Large intestine (tissue), 3 donors: ENCODE data around the gene PRKAG2. TPM values are rescaled to one million over a fixed set of nuclear protein-coding genes. Genes with fewer than 3 reads are reported as not detected.
"Not testable (repeated sequence)": the region's sequence is repeated elsewhere in the genome, so short reads cannot be mapped to it uniquely, and the experiment has no call there.

Source experiments
- DNase-seq, 2 donors: peaks; one replicate each; pipeline versions ENCODE4 v3.0.0 to v3.0.0-alpha.2; 2013
- H3K27ac ChIP-seq: one replicate; pipeline ENCODE4 v1.5.1; 2013; ENCODE audit warnings: low read length
- H3K27me3 ChIP-seq: 2 replicates; pipeline ENCODE4 v1.6.1; 2013; ENCODE audit warnings: low read length; ENCODE audit not compliant: control insufficient read depth, insufficient read depth
- H3K36me3 ChIP-seq: 2 replicates; pipeline ENCODE4 v1.6.1; 2013; ENCODE audit warnings: low read length; ENCODE audit not compliant: control insufficient read depth, insufficient read depth
- H3K4me1 ChIP-seq: one replicate; pipeline ENCODE4 v1.6.1; 2013; ENCODE audit warnings: low read length; ENCODE audit not compliant: control insufficient read depth, insufficient read depth
- H3K4me3 ChIP-seq: one replicate; pipeline ENCODE4 v1.5.1; 2013; ENCODE audit warnings: low read length
- H3K9me3 ChIP-seq: one replicate; pipeline ENCODE4 v1.6.1; 2013; ENCODE audit warnings: mild to moderate bottlenecking, low read depth, low read length, moderate library complexity; ENCODE audit not compliant: control insufficient read depth
- WGBS: methylation state at CpG from one replicate; pipeline ENCODE4 v1.1.5; 2013; ENCODE audit warnings: low lambda C conversion rate; ENCODE audit not compliant: insufficient coverage; 5-methylcytosine and 5-hydroxymethylcytosine counted together
- polyA plus RNA-seq: library from polyadenylated mRNA; unstranded; fragments of 120-200 nt; gene quantifications from one replicate; pipeline ENCODE4 v1.2.1, GENCODE V29; 2013

PRKAG2 gene
- polyA plus RNA-seq, 1 donor, result 50.9 TPM

GRCh38 chr7:151801291-151801690 lies 75.6 kb downstream of the PRKAG2 start:
- Histone ChIP-seq H3K27me3 (no peaks in the 10 kb centered on the region), H3K4me1 (peaks cover 50% of the 10 kb centered on the region), H3K27ac (peak overlapping the region; percentile 91), H3K9me3 (peaks cover 3% of the 10 kb centered on the region), H3K36me3 (no peaks in the 10 kb centered on the region), H3K4me3 (no peak overlapping the region)
- WGBS, result 100% methylated on average over 2 of the region's 5 CpGs
- no peak for DNase-seq

DNA sequence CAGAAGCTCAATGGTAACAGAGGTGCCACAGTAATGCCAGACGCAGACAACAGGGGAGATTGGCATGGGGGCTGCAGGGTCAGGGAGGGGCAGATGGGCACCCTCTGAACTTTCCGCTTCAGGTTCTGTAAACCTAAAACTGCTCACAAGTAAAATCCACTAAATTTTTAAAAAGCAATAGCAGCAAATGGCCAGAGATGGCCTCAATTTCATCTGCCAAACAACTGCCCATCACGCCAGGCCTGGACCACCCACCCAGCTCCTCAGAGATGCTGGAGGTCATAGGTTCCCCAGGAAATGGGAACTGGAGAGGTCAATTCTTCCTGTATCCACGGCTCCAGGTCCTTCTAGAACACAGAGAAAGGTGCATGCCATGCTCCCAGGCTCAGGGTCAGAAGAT lies 76.1 kb downstream of the PRKAG2 start:
- H3K27ac ChIP-seq, result peak overlapping the region; percentile 91
- no peak overlapping the region for H3K4me3 ChIP-seq
- H3K9me3 ChIP-seq, result peaks cover 3% of the 10 kb centered on the region
- H3K36me3 ChIP-seq, result no peaks in the 10 kb centered on the region
- H3K27me3 ChIP-seq, result no peaks in the 10 kb centered on the region
- no CpG with 5 or more reads among the region's 4 CpGs for WGBS
- no peak for DNase-seq
- peaks cover 51% of the 10 kb centered on the region for H3K4me1 ChIP-seq

DNA sequence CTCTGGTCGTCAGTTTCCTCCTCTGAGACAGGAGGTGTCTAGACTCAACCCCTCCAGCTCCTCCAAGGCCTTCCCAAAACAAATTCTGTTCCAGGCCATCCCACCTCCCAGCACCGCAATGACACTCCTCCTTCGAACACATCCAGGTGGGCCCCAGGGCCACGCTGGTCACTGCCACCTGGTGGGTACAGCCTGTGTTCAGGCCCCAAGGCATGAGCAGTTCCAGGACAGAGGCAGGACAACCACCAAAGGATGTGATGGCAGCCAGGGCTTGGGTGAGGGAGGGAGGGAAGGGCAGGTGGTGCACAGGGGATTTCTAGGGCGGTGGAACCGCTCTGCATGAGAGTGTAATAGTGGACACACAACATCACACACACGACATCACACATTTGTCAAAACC lies 76.5 kb downstream of the PRKAG2 start:
- Histone ChIP-seq H3K4me1 (peaks cover 46% of the 10 kb centered on the region), H3K27me3 (no peaks in the 10 kb centered on the region)
- no peak for DNase-seq

GRCh38 chr7:151799506-151799905 lies 77.4 kb downstream of the PRKAG2 start:
- Histone ChIP-seq H3K9me3 (no peaks in the 10 kb centered on the region), H3K27ac (no peak overlapping the region), H3K4me3 (no peak overlapping the region), H3K36me3 (peaks cover 4% of the 10 kb centered on the region), H3K27me3 (no peaks in the 10 kb centered on the region), H3K4me1 (peaks cover 46% of the 10 kb centered on the region)
- DNase-seq, result no peak
- 100% methylated on average over 1 of the region's 15 CpGs for whole genome bisulfite sequencing

More for the DNA sequence above, 76.5 kb downstream of the PRKAG2 start:
- no CpG with 5 or more reads among the region's 7 CpGs for WGBS
- H3K4me3 ChIP-seq, result no peak overlapping the region
- H3K36me3 ChIP-seq, result no peaks in the 10 kb centered on the region
- peaks cover 3% of the 10 kb centered on the region for H3K9me3 ChIP-seq
- H3K27ac ChIP-seq, result no peak overlapping the region

GRCh38 chr7:151798851-151799448 lies 78.0 kb downstream of the PRKAG2 start:
- DNase-seq, result no peak
- peaks cover 44% of the 10 kb centered on the region for H3K4me1 ChIP-seq
- no peak overlapping the region for H3K27ac ChIP-seq
- WGBS, result 100% methylated on average over 1 of the region's 10 CpGs
- H3K9me3 ChIP-seq, result peaks cover 2% of the 10 kb centered on the region
- H3K36me3 ChIP-seq, result peaks cover 7% of the 10 kb centered on the region
- no peaks in the 10 kb centered on the region for H3K27me3 ChIP-seq
- no peak overlapping the region for H3K4me3 ChIP-seq

DNA sequence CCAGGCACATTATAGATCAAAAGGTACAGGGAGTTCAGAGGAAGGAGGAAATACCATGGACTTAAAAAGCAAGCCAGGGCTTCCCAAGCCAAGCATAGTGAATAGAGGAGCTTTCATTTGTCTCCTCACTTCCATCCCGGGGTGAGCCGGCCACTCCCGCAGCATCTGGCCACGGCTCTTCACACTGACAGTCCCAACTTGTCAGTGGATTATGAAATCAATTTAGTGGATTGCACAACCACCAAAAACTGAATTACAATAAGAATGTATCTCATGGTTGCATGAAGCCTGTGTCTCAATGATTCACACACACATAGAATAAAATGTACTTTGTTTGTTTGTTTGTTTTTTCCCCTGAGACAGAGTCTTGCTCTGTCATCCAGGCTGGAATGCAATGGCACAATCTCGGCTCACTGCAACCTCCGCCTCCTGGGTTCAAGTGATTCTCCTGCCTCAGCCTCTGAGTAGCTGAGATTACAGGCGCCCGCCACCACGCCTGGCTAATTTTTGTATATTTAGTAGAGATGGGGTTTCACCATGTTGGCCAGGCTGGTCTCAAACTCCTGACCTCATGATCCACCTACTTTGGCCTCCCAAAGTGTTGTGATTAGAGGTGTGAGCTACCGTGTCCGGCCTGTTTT lies 79.1 kb downstream of the PRKAG2 start:
- Histone ChIP-seq H3K27ac (peak overlapping the region; percentile 37), H3K4me1 (peaks cover 36% of the 10 kb centered on the region)
- peak in 1 of 2 donors; percentile 40 for DNase-seq
- not testable (repeated sequence) for H3K9me3 ChIP-seq, H3K4me3 ChIP-seq, H3K36me3 ChIP-seq, H3K27me3 ChIP-seq
- 100% methylated on average over 2 of the region's 11 CpGs for WGBS

GRCh38 chr7:151796871-151797537 lies 79.9 kb downstream of the PRKAG2 start:
- Histone ChIP-seq H3K4me3 (no peak overlapping the region), H3K9me3 (peaks cover 2% of the 10 kb centered on the region), H3K27me3 (no peaks in the 10 kb centered on the region), H3K4me1 (peaks cover 29% of the 10 kb centered on the region), H3K36me3 (peaks cover 7% of the 10 kb centered on the region), H3K27ac (peak overlapping the region; percentile 67)
- DNase-seq, result peak in 1 of 2 donors; percentile 43
- no CpG with 5 or more reads among the region's 17 CpGs for WGBS

DNA sequence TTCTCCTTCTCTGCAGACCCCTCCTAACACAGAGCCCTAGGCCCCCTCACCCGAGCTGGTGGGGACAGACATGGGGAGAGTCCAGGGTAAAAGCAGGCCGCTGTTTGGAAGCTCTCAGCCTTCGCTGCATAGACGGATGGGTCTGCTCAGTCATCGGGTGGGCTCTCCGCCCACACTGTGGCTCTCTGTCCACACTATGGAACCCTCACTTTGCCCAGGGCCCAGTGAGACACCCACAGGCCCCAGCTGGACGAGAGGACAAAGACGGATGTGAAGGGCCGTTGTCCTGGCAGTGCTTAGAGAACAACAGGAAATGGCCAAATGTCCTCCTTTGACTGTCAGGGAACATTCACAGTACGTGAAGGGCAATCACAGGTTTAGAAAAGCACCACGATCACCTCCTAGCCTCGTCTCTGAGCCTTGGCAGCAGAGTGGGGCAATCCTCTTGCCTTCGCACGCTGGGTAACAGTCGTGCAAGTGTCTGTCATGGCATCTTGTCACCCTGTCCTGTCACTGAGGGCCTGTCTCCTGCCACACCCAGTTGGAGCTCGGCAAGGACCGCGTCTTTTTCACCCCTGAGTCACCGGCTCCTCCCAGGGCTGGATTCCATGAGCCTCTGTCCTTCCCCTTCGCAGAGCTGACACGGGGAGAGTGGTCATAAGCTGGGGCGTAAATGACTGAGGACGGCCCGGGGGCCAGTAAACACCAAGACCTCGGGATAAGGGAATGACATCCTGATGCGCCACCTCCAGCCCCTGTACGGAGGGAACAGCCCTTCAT lies 80.6 kb downstream of the PRKAG2 start:
- Histone ChIP-seq H3K4me1 (peaks cover 21% of the 10 kb centered on the region), H3K36me3 (peaks cover 7% of the 10 kb centered on the region), H3K27ac (peak overlapping the region; percentile 67), H3K27me3 (no peaks in the 10 kb centered on the region), H3K4me3 (no peak overlapping the region), H3K9me3 (peaks cover 2% of the 10 kb centered on the region)
- 78% methylated on average over 3 of the region's 27 CpGs for WGBS
- peak; percentile 35 to 66 for DNase-seq

DNA sequence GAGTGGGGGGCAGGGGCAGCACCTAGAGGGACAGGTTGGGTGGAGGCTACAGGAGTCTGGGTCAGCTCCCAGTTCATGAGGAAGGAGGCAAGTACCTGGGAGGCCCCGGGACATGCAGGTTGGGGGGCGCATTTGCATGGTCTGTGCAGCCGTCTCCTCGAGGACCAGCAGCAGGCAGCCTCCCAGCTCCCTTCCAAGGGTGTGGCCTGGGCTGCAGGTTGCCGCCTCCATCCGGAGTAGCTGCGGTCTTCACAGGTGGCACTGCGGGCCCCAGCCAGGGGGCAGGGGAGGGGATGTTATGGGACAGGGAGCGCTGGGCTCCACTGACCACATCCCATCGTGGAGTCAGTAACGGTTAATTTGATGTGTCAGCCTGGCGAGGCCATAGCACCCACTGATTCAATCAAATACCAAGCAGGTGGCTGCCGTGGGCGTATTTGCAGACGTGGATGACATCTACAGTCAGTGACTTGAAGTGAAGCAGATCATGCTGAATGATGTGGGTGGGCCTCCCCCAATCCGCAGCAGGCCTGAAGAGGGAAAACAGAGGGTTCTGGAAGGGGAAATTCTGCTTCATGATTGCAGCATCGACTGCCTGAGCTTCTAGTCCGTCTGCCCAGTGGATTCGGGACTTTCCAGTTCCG lies 81.6 kb downstream of the PRKAG2 start:
- no peak for DNase-seq
- Histone ChIP-seq H3K4me1 (peaks cover 15% of the 10 kb centered on the region), H3K27ac (no peak overlapping the region), H3K4me3 (no peak overlapping the region), H3K27me3 (no peaks in the 10 kb centered on the region), H3K36me3 (peaks cover 9% of the 10 kb centered on the region), H3K9me3 (peaks cover 2% of the 10 kb centered on the region)
- WGBS, result no CpG with 5 or more reads among the region's 20 CpGs
